Measurements from ENCODE around the gene FKBP14.

The FKBP14 gene

DNA sequence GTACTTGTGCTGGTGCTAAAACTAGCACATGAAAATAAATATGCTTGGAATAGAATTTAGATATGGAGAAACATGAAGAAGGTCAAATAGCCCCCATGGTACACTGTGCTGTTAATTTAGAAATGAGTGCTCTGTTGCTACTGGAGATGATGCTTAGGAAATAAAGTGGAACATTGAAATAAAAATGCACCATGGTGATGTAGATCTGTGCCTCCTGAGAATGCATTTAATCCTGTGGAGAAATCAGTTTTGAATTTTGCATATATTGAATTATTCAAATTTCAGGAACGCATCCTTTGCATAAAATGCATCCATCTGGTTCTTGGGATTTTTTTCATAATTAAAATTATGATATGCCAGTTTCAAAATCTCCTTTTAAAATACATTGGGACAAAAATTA, 46.2 kb upstream of the FKBP14 start (continued):
- TF ChIP-seq, protein P1, sequence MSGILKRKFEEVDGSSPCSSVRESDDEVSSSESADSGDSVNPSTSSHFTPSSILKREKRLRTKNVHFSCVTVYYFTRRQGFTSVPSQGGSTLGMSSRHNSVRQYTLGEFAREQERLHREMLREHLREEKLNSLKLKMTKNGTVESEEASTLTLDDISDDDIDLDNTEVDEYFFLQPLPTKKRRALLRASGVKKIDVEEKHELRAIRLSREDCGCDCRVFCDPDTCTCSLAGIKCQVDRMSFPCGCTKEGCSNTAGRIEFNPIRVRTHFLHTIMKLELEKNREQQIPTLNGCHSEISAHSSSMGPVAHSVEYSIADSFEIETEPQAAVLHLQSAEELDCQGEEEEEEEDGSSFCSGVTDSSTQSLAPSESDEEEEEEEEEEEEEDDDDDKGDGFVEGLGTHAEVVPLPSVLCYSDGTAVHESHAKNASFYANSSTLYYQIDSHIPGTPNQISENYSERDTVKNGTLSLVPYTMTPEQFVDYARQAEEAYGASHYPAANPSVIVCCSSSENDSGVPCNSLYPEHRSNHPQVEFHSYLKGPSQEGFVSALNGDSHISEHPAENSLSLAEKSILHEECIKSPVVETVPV (CRISPR knock-in tag; IDR thresholded peaks at IDR 0.05): no peak
- no peak for TF ChIP-seq TOX (CRISPR knock-in tag; IDR thresholded peaks at IDR 0.05; ENCODE audit: borderline replicate concordance)
- no peak for TF ChIP-seq CSDC2 (CRISPR knock-in tag; IDR thresholded peaks at IDR 0.05)
- TF ChIP-seq, protein P2, sequence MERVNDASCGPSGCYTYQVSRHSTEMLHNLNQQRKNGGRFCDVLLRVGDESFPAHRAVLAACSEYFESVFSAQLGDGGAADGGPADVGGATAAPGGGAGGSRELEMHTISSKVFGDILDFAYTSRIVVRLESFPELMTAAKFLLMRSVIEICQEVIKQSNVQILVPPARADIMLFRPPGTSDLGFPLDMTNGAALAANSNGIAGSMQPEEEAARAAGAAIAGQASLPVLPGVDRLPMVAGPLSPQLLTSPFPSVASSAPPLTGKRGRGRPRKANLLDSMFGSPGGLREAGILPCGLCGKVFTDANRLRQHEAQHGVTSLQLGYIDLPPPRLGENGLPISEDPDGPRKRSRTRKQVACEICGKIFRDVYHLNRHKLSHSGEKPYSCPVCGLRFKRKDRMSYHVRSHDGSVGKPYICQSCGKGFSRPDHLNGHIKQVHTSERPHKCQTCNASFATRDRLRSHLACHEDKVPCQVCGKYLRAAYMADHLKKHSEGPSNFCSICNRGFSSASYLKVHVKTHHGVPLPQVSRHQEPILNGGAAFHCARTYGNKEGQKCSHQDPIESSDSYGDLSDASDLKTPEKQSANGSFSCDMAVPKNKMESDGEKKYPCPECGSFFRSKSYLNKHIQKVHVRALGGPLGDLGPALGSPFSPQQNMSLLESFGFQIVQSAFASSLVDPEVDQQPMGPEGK (CRISPR knock-in tag; IDR thresholded peaks at IDR 0.05; ENCODE audit: borderline replicate concordance): no peak
- TF ChIP-seq BACH2 (CRISPR knock-in tag; IDR thresholded peaks at IDR 0.05; ENCODE audit: borderline replicate concordance): no peak
- TF ChIP-seq, protein P3, sequence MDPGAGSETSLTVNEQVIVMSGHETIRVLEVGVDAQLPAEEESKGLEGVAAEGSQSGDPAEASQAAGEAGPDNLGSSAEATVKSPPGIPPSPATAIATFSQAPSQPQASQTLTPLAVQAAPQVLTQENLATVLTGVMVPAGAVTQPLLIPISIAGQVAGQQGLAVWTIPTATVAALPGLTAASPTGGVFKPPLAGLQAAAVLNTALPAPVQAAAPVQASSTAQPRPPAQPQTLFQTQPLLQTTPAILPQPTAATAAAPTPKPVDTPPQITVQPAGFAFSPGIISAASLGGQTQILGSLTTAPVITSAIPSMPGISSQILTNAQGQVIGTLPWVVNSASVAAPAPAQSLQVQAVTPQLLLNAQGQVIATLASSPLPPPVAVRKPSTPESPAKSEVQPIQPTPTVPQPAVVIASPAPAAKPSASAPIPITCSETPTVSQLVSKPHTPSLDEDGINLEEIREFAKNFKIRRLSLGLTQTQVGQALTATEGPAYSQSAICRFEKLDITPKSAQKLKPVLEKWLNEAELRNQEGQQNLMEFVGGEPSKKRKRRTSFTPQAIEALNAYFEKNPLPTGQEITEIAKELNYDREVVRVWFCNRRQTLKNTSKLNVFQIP (CRISPR knock-in tag; IDR thresholded peaks at IDR 0.05; ENCODE audit: borderline replicate concordance, low read depth): no peak
- TF ChIP-seq GLIS3 (CRISPR knock-in tag; IDR thresholded peaks at IDR 0.05): no peak
- TF ChIP-seq ZC3H10 (CRISPR knock-in tag; IDR thresholded peaks at IDR 0.05): no peak

DNA sequence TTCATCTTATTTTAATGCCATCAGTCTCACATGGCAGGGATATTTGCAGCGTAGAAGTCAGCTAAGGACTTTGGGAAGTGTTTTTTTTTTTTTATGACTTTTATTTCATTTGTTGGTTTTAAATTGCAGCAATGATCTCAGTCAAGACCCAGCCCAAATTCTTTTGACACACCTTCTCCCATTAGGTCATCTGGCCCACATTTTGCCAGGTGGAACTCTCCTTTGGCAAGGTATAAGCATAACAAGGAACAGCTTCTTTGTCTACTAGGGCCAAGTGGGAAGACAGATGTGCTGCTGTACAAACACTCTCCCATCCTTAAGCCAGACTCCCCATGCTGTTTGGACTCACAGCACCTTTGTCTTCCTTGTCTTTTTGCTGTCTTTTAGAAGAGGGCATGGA, 43.5 kb upstream of the FKBP14 start:
- ATAC-seq: no peak
- TF ChIP-seq ISL1 (CRISPR knock-in tag; IDR thresholded peaks at IDR 0.05) (no peak), OSR1 (CRISPR knock-in tag; IDR thresholded peaks at IDR 0.05) (no peak), ZC3H10 (CRISPR knock-in tag; IDR thresholded peaks at IDR 0.05) (no peak), ARNTL (CRISPR knock-in tag; IDR thresholded peaks at IDR 0.05; ENCODE audit: borderline replicate concordance, low read depth) (no peak), ESRRG (CRISPR knock-in tag; IDR thresholded peaks at IDR 0.05) (no peak), BACH2 (CRISPR knock-in tag; IDR thresholded peaks at IDR 0.05; ENCODE audit: borderline replicate concordance) (no peak), ZFP30 (CRISPR knock-in tag; IDR thresholded peaks at IDR 0.05) (no peak), ZNF565 (CRISPR knock-in tag; conservative IDR thresholded peaks at IDR 0.05; ENCODE audit: low read depth) (no peak), RARB (CRISPR knock-in tag; IDR thresholded peaks at IDR 0.05) (no peak), PPARA (CRISPR knock-in tag; IDR thresholded peaks at IDR 0.05; ENCODE audit: borderline replicate concordance) (no peak), GLIS3 (CRISPR knock-in tag; IDR thresholded peaks at IDR 0.05) (no peak), SNAI2 (CRISPR knock-in tag; IDR thresholded peaks at IDR 0.05) (no peak), TCF4 (CRISPR knock-in tag; IDR thresholded peaks at IDR 0.05; ENCODE audit: borderline replicate concordance) (no peak), ZNF8 (CRISPR knock-in tag; IDR thresholded peaks at IDR 0.05) (no peak), ZNF70 (CRISPR knock-in tag; IDR thresholded peaks at IDR 0.05) (no peak), ZFP3 (CRISPR knock-in tag; IDR thresholded peaks at IDR 0.05) (no peak)
- TF ChIP-seq, protein P2 (CRISPR knock-in tag; IDR thresholded peaks at IDR 0.05; ENCODE audit: borderline replicate concordance): no peak
- TF ChIP-seq, protein P1 (CRISPR knock-in tag; IDR thresholded peaks at IDR 0.05): no peak
- TF ChIP-seq, protein P4, sequence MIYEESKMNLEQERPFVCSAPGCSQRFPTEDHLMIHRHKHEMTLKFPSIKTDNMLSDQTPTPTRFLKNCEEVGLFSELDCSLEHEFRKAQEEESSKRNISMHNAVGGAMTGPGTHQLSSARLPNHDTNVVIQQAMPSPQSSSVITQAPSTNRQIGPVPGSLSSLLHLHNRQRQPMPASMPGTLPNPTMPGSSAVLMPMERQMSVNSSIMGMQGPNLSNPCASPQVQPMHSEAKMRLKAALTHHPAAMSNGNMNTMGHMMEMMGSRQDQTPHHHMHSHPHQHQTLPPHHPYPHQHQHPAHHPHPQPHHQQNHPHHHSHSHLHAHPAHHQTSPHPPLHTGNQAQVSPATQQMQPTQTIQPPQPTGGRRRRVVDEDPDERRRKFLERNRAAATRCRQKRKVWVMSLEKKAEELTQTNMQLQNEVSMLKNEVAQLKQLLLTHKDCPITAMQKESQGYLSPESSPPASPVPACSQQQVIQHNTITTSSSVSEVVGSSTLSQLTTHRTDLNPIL (CRISPR knock-in tag; IDR thresholded peaks at IDR 0.05; ENCODE audit: low read depth): no peak
- TF ChIP-seq, protein P5, sequence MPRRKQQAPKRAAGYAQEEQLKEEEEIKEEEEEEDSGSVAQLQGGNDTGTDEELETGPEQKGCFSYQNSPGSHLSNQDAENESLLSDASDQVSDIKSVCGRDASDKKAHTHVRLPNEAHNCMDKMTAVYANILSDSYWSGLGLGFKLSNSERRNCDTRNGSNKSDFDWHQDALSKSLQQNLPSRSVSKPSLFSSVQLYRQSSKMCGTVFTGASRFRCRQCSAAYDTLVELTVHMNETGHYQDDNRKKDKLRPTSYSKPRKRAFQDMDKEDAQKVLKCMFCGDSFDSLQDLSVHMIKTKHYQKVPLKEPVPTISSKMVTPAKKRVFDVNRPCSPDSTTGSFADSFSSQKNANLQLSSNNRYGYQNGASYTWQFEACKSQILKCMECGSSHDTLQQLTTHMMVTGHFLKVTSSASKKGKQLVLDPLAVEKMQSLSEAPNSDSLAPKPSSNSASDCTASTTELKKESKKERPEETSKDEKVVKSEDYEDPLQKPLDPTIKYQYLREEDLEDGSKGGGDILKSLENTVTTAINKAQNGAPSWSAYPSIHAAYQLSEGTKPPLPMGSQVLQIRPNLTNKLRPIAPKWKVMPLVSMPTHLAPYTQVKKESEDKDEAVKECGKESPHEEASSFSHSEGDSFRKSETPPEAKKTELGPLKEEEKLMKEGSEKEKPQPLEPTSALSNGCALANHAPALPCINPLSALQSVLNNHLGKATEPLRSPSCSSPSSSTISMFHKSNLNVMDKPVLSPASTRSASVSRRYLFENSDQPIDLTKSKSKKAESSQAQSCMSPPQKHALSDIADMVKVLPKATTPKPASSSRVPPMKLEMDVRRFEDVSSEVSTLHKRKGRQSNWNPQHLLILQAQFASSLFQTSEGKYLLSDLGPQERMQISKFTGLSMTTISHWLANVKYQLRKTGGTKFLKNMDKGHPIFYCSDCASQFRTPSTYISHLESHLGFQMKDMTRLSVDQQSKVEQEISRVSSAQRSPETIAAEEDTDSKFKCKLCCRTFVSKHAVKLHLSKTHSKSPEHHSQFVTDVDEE (CRISPR knock-in tag; IDR thresholded peaks at IDR 0.05): no peak

Data from SK-N-SH treated with all-trans-retinoic acid at 6 μM for 48 hours (cell line).